Mucosa of rectum (tissue), 2 donors: ENCODE data around the gene PHYKPL.
A peak's percentile ranks its signal among the peaks of the same experiment; 100 is the strongest.

Experiments
- H3K27ac ChIP-seq, 2 donors: one replicate each; pipeline ENCODE4 v1.7.0; 2013; ENCODE audit warnings: inconsistent platforms in 2 of 2, low read depth in 2 of 2, low read length in 2 of 2
- H3K27me3 ChIP-seq, 2 donors: one replicate each; pipeline ENCODE4 v1.7.0; 2013; ENCODE audit warnings: low read length in 2 of 2; ENCODE audit not compliant: control insufficient read depth in 2 of 2, insufficient read depth in 2 of 2
- H3K36me3 ChIP-seq, 2 donors: one replicate each; pipeline ENCODE4 v1.7.0; 2013; ENCODE audit warnings: low read length in 2 of 2; ENCODE audit not compliant: control insufficient read depth in 2 of 2, insufficient read depth in 2 of 2
- H3K4me1 ChIP-seq, 2 donors: one replicate each; pipeline ENCODE4 v1.7.0; 2013; ENCODE audit warnings: low read length in 2 of 2, mild to moderate bottlenecking in 1 of 2; ENCODE audit not compliant: control insufficient read depth in 2 of 2, insufficient read depth in 2 of 2
- H3K4me3 ChIP-seq, 2 donors: one replicate each; pipeline ENCODE4 v1.7.0; 2013; ENCODE audit warnings: low read length in 2 of 2
- H3K9ac ChIP-seq, 2 donors: one replicate each; pipeline ENCODE4 v1.7.0; 2013; ENCODE audit warnings: low read length in 2 of 2, low read depth in 1 of 2, mild to moderate bottlenecking in 1 of 2
- H3K9me3 ChIP-seq, 2 donors: one replicate each; pipeline ENCODE4 v1.7.0; 2013; ENCODE audit warnings: low read length in 2 of 2; ENCODE audit not compliant: control insufficient read depth in 2 of 2
- donor health status: healthy.
- donor health status: Normal muscosa, but diverticular disease.

The PHYKPL gene

DNA sequence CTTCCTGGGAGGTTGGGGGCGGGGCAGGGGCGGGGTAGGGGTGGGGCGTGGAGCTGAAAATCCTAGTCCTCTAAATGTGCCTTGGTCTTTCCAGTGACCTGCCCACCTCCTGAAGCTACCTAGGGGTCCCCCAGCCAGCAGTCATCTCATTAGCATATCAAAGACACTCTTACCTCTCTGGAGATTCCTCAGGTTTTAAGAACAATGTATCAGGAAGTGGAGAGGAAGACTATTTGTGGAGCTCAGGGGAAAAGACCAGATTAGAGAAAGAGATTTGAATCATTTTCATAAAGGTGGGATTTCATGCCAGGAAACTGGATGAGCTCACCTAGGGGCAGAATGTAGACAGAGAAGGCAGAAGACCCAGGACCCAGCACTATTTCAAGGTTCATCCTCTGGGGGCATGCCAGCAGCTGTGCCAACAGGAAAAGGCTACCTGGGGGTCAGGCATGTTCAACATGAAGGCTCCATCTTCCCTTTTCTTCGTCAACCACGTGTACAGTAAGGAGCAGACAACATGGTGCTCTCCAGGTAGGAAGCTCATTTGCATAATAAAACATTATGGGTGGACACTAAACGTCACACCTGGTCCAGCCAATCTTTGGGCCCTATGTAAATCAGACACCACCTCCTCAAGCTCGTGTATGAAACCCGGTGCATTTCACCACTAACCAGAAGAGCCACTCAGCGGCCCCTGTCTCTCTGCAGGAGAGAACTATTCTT lies 52.3 kb downstream of the PHYKPL start:
- no peak overlapping the region for H3K9ac ChIP-seq
- no peaks in the 10 kb centered on the region for H3K36me3 ChIP-seq
- H3K4me1 ChIP-seq: peaks cover 0 to 7% of the 10 kb centered on the region in 2 donors
- no peaks in the 10 kb centered on the region for H3K27me3 ChIP-seq
- no peaks in the 10 kb centered on the region for H3K9me3 ChIP-seq
- H3K4me3 ChIP-seq: no peak overlapping the region
- H3K27ac ChIP-seq: no peak overlapping the region

DNA sequence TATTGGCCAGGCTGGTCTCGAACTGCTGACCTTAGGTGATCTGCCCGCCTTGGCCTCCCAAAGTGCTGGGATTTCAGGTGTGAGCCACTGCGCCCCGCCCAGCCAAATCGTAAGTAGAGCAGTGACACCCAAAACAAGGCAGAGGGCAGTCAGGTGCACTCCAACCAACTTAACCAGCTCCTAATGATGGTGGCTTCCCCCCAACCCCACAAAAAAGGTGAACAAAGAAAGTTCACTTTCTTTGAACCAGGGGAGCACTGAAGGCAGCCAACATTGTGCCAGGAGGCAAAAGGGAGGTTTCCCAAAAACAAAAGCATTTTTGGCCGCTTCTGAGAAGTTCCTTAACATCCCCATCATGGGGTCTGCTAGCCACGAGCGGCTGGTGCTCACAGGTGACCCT lies 55.0 kb downstream of the PHYKPL start:
- H3K9me3 ChIP-seq: no peaks in the 10 kb centered on the region
- H3K36me3 ChIP-seq: no peaks in the 10 kb centered on the region
- H3K27me3 ChIP-seq: no peaks in the 10 kb centered on the region
- no peak overlapping the region for H3K27ac ChIP-seq
- no peak overlapping the region for H3K9ac ChIP-seq
- no peak overlapping the region for H3K4me3 ChIP-seq
- H3K4me1 ChIP-seq: peaks cover 0 to 7% of the 10 kb centered on the region in 2 donors

DNA sequence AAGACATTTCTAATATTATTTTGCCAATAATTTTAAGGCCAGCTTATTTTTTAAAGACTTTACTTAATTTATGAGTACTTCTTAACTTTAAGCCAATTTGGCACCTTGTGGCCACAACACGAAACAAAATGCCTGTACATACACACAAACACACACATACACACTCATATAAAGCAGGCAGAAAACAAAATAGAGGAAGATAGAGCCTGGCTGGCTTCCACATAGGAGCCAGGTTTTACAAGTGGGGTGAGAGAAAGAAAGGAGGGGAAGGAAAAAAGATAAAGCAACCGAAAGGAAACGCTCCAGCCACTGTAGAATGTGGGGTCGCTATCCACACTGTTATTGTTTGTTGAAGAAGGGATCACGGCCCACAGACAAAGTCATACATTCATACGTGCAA lies 55.8 kb downstream of the PHYKPL start:
- H3K36me3 ChIP-seq: no peaks in the 10 kb centered on the region
- H3K27me3 ChIP-seq: no peaks in the 10 kb centered on the region
- no peak overlapping the region for H3K9ac ChIP-seq
- H3K4me3 ChIP-seq: no peak overlapping the region
- H3K9me3 ChIP-seq: no peaks in the 10 kb centered on the region
- H3K27ac ChIP-seq: no peak overlapping the region
- peaks cover 0 to under 1% of the 10 kb centered on the region in 2 donors for H3K4me1 ChIP-seq

DNA sequence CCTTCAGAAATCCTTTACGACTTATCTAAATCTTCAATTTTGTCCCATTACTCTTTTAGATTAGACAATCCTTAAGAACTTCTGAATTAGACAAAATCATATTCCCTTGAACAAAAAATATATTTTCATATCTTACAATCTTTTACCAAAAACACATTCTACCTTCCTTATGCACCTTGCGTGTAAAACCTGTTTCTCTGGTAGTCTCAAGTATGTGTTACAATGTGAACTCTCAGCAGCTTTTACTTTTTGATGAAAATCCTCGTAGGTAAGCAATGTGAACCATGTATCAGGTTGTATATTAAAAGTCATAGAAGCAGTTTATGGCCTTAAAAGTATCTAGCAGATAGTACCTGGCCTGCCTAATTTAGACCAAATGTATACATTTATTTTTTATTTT lies 58.1 kb downstream of the PHYKPL start:
- no peak overlapping the region for H3K9ac ChIP-seq
- no peak overlapping the region for H3K27ac ChIP-seq
- no peaks in the 10 kb centered on the region for H3K27me3 ChIP-seq
- no peaks in the 10 kb centered on the region for H3K36me3 ChIP-seq
- H3K4me3 ChIP-seq: no peak overlapping the region
- no peaks in the 10 kb centered on the region for H3K9me3 ChIP-seq
- H3K4me1 ChIP-seq: no peaks in the 10 kb centered on the region

DNA sequence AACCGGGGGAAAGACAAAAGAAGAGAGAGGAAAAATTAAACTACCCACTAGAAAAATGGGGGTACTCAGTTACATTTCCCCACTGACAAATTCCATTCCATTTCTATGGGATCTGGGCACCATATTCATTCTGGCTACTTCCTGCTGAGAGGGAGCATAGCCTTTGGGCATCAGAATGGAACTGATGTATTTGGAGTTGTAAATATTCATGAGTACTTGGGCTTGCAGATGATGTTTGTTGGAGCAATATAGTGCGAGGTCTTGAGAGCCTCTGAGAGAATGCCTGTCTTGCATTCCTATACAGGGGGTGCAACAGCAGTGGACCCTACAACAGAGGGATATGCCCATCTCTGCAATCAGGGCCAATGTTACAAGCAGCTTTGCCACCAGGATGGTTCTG lies 62.1 kb downstream of the PHYKPL start:
- H3K36me3 ChIP-seq: no peaks in the 10 kb centered on the region
- no peaks in the 10 kb centered on the region for H3K4me1 ChIP-seq
- H3K9ac ChIP-seq: no peak overlapping the region
- no peak overlapping the region for H3K4me3 ChIP-seq
- H3K27ac ChIP-seq: no peak overlapping the region
- no peaks in the 10 kb centered on the region for H3K27me3 ChIP-seq
- no peaks in the 10 kb centered on the region for H3K9me3 ChIP-seq

DNA sequence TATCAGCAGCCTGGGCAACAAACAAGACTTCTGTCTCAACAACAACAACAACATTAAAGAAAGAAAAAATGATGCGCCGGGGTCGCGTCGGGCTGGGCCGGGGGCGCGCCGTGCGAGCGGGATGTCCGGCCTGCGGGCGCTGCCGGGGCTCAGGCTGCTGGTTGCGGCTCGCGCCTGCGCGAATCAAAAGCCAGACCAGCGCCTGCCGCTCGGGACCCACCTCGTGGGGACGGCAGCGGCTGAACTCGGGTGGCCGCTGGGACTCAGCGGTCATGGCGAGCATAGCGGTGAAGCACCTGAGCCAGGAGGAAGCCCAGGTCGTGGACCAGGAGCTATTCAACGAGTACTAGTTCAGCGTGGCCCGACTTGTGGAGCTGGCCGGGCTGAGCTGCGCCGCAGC lies 67.0 kb downstream of the PHYKPL start:
- Histone ChIP-seq H3K9me3 (no peaks in the 10 kb centered on the region), H3K36me3 (no peaks in the 10 kb centered on the region), H3K4me3 (no peak overlapping the region), H3K4me1 (peaks cover 5 to 7% of the 10 kb centered on the region in 2 donors), H3K27ac (no peak overlapping the region), H3K27me3 (peaks cover 0 to 2% of the 10 kb centered on the region in 2 donors), H3K9ac (no peak overlapping the region)

DNA sequence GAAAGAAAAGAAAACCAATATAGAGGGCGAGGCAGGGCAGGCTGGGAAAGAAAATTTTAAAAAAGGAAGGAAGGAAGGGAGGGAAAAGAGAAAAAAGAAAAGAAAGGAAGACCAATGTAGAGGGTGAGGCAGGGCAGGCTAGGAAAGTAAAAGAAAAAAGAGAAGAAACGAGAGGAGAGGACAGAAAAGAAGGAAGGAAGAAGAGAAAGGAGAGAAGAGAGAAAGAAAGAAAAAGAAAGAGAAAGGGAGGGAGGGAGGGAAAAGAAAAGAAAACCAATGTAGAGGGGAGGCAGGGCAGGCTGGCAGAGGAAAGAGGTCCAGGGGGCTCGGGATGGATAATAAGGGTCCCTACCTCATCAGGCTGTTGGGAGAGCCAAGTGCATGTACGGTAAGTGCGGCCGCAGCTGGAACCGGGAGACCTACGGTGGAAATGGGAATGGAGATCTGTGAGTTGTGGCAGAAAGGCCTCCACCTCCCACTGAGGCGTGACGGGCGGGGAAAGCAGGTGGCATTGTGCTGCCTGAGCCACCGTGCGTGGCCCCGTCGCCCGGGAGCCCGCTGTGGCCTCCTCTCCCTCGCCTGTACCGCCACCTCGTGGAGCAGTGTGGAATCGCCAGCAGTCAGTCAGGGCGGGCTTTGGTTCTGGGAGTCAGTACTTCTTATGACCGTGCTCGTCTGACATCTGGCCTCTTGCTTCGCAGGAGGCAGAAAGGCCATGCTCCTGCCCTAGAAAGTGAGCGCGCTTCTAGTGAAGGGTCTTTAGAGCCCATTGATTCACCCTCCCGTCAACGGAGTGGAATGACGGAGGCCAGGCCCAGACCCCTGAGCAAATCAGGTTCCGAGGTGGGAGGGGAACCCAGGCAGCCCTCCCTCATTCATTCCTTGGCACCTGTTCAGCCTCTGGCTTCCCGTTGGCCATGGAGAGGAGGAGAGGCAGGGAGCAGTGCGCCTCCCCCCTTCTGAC lies 68.5 kb downstream of the PHYKPL start:
- Histone ChIP-seq H3K27ac (no peak overlapping the region), H3K4me3 (peak overlapping the region; percentile 41 to 56), H3K36me3 (no peaks in the 10 kb centered on the region), H3K27me3 (peaks cover 0 to 2% of the 10 kb centered on the region in 2 donors), H3K9me3 (no peaks in the 10 kb centered on the region), H3K9ac (no peak overlapping the region), H3K4me1 (peaks cover 5 to 7% of the 10 kb centered on the region in 2 donors)

DNA sequence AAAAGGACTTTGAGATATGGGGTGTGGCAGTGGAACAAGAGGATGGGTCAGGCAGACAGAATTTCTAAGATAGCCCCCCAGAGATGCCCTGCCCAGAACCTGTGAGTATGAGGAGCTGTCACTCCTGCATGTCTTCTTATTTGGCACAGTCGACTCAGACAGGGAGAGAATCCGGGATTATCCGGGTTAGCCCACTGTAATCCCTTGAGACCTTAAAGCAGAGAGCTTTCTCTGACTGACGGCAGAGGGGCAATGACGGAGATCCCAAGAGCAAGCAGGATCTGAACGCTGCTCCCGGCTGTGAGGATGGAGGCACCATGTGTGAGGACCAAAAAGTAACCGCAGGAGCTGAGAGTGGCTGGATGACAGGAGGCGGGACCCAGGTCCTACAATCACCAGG lies 70.1 kb downstream of the PHYKPL start:
- H3K27me3 ChIP-seq: peaks cover 0 to 2% of the 10 kb centered on the region in 2 donors

DNA sequence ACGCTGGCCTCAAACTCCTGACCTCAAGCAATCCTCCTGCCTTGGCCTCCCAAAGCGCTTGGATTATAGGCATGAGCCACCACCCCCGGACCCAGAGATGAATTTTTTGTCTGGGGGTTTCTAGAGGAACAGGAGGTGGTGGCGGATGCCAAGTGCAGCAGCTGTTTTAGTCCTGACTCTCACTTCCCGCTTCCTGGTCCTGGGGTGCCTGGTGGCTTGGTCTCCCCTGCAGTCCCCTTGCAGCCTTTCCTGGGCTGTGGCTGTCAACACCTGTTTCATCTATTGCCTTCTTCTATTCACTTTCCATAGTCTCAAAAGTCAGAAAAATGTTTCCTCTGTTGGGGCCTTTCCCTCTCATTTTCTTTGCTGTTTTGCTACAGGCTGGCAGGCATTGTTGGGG lies 72.4 kb downstream of the PHYKPL start:
- Histone ChIP-seq H3K36me3 (no peaks in the 10 kb centered on the region), H3K27me3 (peaks cover 0 to under 1% of the 10 kb centered on the region in 2 donors), H3K9ac (no peak overlapping the region), H3K9me3 (no peaks in the 10 kb centered on the region), H3K4me3 (no peak overlapping the region), H3K27ac (no peak overlapping the region), H3K4me1 (peaks cover 5 to 7% of the 10 kb centered on the region in 2 donors)

More for the DNA sequence above, 70.1 kb downstream of the PHYKPL start:
- H3K4me1 ChIP-seq: peaks cover 5 to 7% of the 10 kb centered on the region in 2 donors
- no peak overlapping the region for H3K9ac ChIP-seq
- no peaks in the 10 kb centered on the region for H3K36me3 ChIP-seq
- H3K27ac ChIP-seq: no peak overlapping the region
- H3K9me3 ChIP-seq: no peaks in the 10 kb centered on the region
- H3K4me3 ChIP-seq: no peak overlapping the region
